SK-N-SH treated with all-trans-retinoic acid at 6 μM for 48 hours (cell line): ENCODE measurements around the gene PTTG1.

Experiments used
- ARNTL ChIP-seq: fragments of 450-650 bp; formaldehyde crosslinking; IDR thresholded peaks from 2 replicates; pipeline ENCODE4 v1.5.0; 2020; ENCODE audit warnings: low read depth, mild to moderate bottlenecking, moderate library complexity, borderline replicate concordance
- BACH2 ChIP-seq: fragments of 250-450 bp; sonication (Bioruptor Pico); IDR thresholded peaks from 2 replicates; pipeline ENCODE4 v1.9.0; 2021; ENCODE audit warnings: mild to moderate bottlenecking, borderline replicate concordance
- CSDC2 ChIP-seq: fragments of 250-450 bp; sonication (Bioruptor Pico); IDR thresholded peaks from 2 replicates; pipeline ENCODE4 v1.5.0; 2020; ENCODE audit warnings: mild to moderate bottlenecking, moderate library complexity
- ESRRG ChIP-seq: fragments of 250-450 bp; sonication (Bioruptor Pico); IDR thresholded peaks from 2 replicates; pipeline ENCODE4 v1.6.1; 2021; ENCODE audit warnings: mild to moderate bottlenecking
- ISL1 ChIP-seq: fragments of 250-450 bp; sonication (Bioruptor Pico); IDR thresholded peaks from 2 replicates; pipeline ENCODE4 v2.1.2; 2022; ENCODE audit warnings: mild to moderate bottlenecking, moderate library complexity
- SNAI2 ChIP-seq: fragments of 250-450 bp; sonication (Bioruptor Pico); IDR thresholded peaks from 2 replicates; pipeline ENCODE4 v1.5.0; 2020; ENCODE audit warnings: mild to moderate bottlenecking, moderate library complexity
- ZFP30 ChIP-seq: fragments of 450-650 bp; formaldehyde crosslinking; IDR thresholded peaks from 2 replicates; pipeline ENCODE4 v1.5.0; 2022; ENCODE audit warnings: mild to moderate bottlenecking, moderate library complexity
- ZNF70 ChIP-seq: fragments of 450-650 bp; formaldehyde crosslinking; IDR thresholded peaks from 2 replicates; pipeline ENCODE4 v1.5.0; 2020; ENCODE audit warnings: mild to moderate bottlenecking, moderate library complexity
- ZNF8 ChIP-seq: fragments of 450-650 bp; formaldehyde crosslinking; IDR thresholded peaks from 2 replicates; pipeline ENCODE4 v1.5.0; 2020; ENCODE audit warnings: mild to moderate bottlenecking, moderate library complexity
- TF ChIP-seq, protein P1 (sequence below): fragments of 250-450 bp; sonication (Bioruptor Pico); IDR thresholded peaks from 2 replicates; pipeline ENCODE4 v1.5.1; 2020; ENCODE audit warnings: low read depth, mild to moderate bottlenecking, moderate library complexity
- TF ChIP-seq, protein P2 (sequence below): fragments of 250-450 bp; sonication (Bioruptor Pico); IDR thresholded peaks from 2 replicates; pipeline ENCODE4 v1.5.1; 2021; ENCODE audit warnings: mild to moderate bottlenecking, moderate library complexity
- TF ChIP-seq, protein P3 (sequence below): fragments of 250-450 bp; sonication (Bioruptor Pico); IDR thresholded peaks from 2 replicates; pipeline ENCODE4 v1.8.0; 2020; ENCODE audit warnings: mild to moderate bottlenecking, moderate library complexity, borderline replicate concordance

DNA sequence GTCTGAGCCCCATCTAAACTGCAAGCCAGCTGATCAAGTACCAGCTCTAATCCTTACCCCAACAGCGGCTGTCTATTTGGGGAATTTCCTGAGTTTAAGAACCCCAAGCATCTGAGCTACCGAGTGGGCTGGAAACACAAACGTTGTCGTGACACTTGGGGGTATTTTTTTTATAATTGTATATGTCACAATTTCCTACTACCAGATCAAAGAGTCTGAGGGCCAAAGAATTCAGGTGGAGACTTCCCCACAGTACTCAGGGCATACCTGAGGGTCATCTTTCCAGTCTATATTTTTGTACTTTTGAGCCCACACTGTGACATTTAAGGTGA lies 42.8 kb downstream of the PTTG1 start:
- TF ChIP-seq ZNF8 (CRISPR knock-in tag) (no peak), BACH2 (no peak), CSDC2 (CRISPR knock-in tag) (no peak), ARNTL (CRISPR knock-in tag) (no peak), ZNF70 (CRISPR knock-in tag) (no peak), ZFP30 (CRISPR knock-in tag) (no peak), ISL1 (CRISPR knock-in tag) (no peak), SNAI2 (CRISPR knock-in tag) (no peak), ESRRG (CRISPR knock-in tag) (no peak)
- TF ChIP-seq, protein P1, sequence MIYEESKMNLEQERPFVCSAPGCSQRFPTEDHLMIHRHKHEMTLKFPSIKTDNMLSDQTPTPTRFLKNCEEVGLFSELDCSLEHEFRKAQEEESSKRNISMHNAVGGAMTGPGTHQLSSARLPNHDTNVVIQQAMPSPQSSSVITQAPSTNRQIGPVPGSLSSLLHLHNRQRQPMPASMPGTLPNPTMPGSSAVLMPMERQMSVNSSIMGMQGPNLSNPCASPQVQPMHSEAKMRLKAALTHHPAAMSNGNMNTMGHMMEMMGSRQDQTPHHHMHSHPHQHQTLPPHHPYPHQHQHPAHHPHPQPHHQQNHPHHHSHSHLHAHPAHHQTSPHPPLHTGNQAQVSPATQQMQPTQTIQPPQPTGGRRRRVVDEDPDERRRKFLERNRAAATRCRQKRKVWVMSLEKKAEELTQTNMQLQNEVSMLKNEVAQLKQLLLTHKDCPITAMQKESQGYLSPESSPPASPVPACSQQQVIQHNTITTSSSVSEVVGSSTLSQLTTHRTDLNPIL (CRISPR knock-in tag) = no peak
- TF ChIP-seq, protein P2, sequence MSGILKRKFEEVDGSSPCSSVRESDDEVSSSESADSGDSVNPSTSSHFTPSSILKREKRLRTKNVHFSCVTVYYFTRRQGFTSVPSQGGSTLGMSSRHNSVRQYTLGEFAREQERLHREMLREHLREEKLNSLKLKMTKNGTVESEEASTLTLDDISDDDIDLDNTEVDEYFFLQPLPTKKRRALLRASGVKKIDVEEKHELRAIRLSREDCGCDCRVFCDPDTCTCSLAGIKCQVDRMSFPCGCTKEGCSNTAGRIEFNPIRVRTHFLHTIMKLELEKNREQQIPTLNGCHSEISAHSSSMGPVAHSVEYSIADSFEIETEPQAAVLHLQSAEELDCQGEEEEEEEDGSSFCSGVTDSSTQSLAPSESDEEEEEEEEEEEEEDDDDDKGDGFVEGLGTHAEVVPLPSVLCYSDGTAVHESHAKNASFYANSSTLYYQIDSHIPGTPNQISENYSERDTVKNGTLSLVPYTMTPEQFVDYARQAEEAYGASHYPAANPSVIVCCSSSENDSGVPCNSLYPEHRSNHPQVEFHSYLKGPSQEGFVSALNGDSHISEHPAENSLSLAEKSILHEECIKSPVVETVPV = no peak
- TF ChIP-seq, protein P3, sequence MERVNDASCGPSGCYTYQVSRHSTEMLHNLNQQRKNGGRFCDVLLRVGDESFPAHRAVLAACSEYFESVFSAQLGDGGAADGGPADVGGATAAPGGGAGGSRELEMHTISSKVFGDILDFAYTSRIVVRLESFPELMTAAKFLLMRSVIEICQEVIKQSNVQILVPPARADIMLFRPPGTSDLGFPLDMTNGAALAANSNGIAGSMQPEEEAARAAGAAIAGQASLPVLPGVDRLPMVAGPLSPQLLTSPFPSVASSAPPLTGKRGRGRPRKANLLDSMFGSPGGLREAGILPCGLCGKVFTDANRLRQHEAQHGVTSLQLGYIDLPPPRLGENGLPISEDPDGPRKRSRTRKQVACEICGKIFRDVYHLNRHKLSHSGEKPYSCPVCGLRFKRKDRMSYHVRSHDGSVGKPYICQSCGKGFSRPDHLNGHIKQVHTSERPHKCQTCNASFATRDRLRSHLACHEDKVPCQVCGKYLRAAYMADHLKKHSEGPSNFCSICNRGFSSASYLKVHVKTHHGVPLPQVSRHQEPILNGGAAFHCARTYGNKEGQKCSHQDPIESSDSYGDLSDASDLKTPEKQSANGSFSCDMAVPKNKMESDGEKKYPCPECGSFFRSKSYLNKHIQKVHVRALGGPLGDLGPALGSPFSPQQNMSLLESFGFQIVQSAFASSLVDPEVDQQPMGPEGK (CRISPR knock-in tag) = no peak
